Osteoblast (primary cell): ENCODE data around the gene CMSS1. TPM values are rescaled to one million over a fixed set of nuclear protein-coding genes. Genes with fewer than 3 reads are reported as not detected.

ENCODE experiments used
- DNase-seq: peaks from one replicate; pipeline ENCODE4 v3.0.0; 2011; ENCODE audit warnings: low spot score, mixed read lengths; ENCODE audit not compliant: insufficient read length; ENCODE audit errors: missing footprints
- H2AFZ ChIP-seq: 2 replicates; pipeline ENCODE4 v1.6.0; 2011; ENCODE audit warnings: mild to moderate bottlenecking, low read length
- H3K27ac ChIP-seq: 2 replicates; pipeline ENCODE4 v1.5.1; 2011; ENCODE audit warnings: mild to moderate bottlenecking, low read depth, low read length, moderate library complexity
- H3K27me3 ChIP-seq: 2 replicates; pipeline ENCODE4 v1.6.0; 2012; ENCODE audit warnings: mild to moderate bottlenecking, control low read depth, inconsistent platforms, low read length, moderate library complexity; ENCODE audit not compliant: insufficient read depth
- H3K36me3 ChIP-seq: 2 replicates; pipeline ENCODE4 v1.5.1; 2011; ENCODE audit warnings: mild to moderate bottlenecking, low read length, control low read depth, moderate library complexity; ENCODE audit not compliant: insufficient read depth
- H3K4me1 ChIP-seq: 2 replicates; pipeline ENCODE4 v1.5.1; 2011; ENCODE audit warnings: mild to moderate bottlenecking, low read length, control low read depth, moderate library complexity; ENCODE audit not compliant: insufficient read depth
- H3K4me2 ChIP-seq: 2 replicates; pipeline ENCODE4 v1.6.0; 2011; ENCODE audit warnings: mild to moderate bottlenecking, low read length; ENCODE audit not compliant: insufficient read depth
- H3K4me3 ChIP-seq: fragments of 200-600 bp; sonication (generic); 3 replicates; pipeline ENCODE4 v1.5.1; 2012; ENCODE audit warnings: mild to moderate bottlenecking, low read length, inconsistent platforms; ENCODE audit not compliant: insufficient read depth
- H3K79me2 ChIP-seq: 2 replicates; pipeline ENCODE4 v1.6.0; 2012; ENCODE audit warnings: mild to moderate bottlenecking, low read length, control low read depth, inconsistent platforms; ENCODE audit not compliant: insufficient read depth
- H3K9me3 ChIP-seq: 2 replicates; pipeline ENCODE4 v1.5.1; 2011; ENCODE audit warnings: low read depth, low read length, control low read depth
- H4K20me1 ChIP-seq: 2 replicates; pipeline ENCODE4 v1.6.0; 2012; ENCODE audit warnings: mild to moderate bottlenecking, low read length, control low read depth; ENCODE audit not compliant: insufficient read depth
- CTCF ChIP-seq: IDR thresholded peaks from 2 replicates; pipeline ENCODE4 v1.5.1; 2011; ENCODE audit warnings: mild to moderate bottlenecking, low read depth, low read length, moderate library complexity; ENCODE audit errors: extremely low read depth
- total RNA-seq: library from RNA; depleted of rRNA; stranded (reverse); fragments of >200 nt; gene quantifications from 2 replicates; pipeline ENCODE4 v1.2.3, GENCODE V29; 2012

Gene CMSS1
- total RNA-seq, 1 donor = 15.9 TPM

GRCh38 chr3:99925584-99926230 lies 108.0 kb downstream of the CMSS1 start:
- Histone ChIP-seq H3K36me3 (no peaks in the 10 kb centered on the region), H4K20me1 (no peaks in the 10 kb centered on the region), H3K4me1 (peaks cover 30% of the 10 kb centered on the region), H2AFZ (no peak overlapping the region), H3K9me3 (no peaks in the 10 kb centered on the region), H3K27me3 (no peaks in the 10 kb centered on the region), H3K27ac (no peak overlapping the region), H3K79me2 (no peaks in the 10 kb centered on the region), H3K4me2 (no peak overlapping the region), H3K4me3 (no peak overlapping the region)
- TF ChIP-seq CTCF = no peak
- no peak for DNase-seq

- no peaks in the 10 kb centered on the region for H3K79me2 ChIP-seq
- H3K27me3 ChIP-seq = no peaks in the 10 kb centered on the region
- DNase-seq = no peak
- no peaks in the 10 kb centered on the region for H4K20me1 ChIP-seq
- TF ChIP-seq CTCF = no peak
- no peaks in the 10 kb centered on the region for H3K36me3 ChIP-seq
- no peaks in the 10 kb centered on the region for H3K9me3 ChIP-seq
- no peak overlapping the region for H2AFZ ChIP-seq
- H3K4me3 ChIP-seq = no peak overlapping the region
- H3K4me2 ChIP-seq = no peak overlapping the region
- no peak overlapping the region for H3K27ac ChIP-seq
- peaks cover 17% of the 10 kb centered on the region for H3K4me1 ChIP-seq
These were observed 110.2 kb downstream of the CMSS1 start for GRCh38 chr3:99927671-99928457.

- Histone ChIP-seq H3K4me3 (no peak overlapping the region), H3K36me3 (no peaks in the 10 kb centered on the region), H3K27me3 (no peaks in the 10 kb centered on the region), H2AFZ (no peak overlapping the region), H4K20me1 (no peaks in the 10 kb centered on the region), H3K4me1 (peaks cover 17% of the 10 kb centered on the region), H3K27ac (no peak overlapping the region), H3K79me2 (no peaks in the 10 kb centered on the region), H3K4me2 (peak overlapping the region; percentile 23), H3K9me3 (no peaks in the 10 kb centered on the region)
- no peak for TF ChIP-seq CTCF
- DNase-seq = no peak
These were observed 111.4 kb downstream of the CMSS1 start for GRCh38 chr3:99928771-99929744.
